GM21529 (cell line): ENCODE results near the gene MTOR.
A peak's percentile ranks its signal among the peaks of the same experiment; 100 is the strongest.
"Not testable (repeated sequence)": the region's sequence is repeated elsewhere in the genome, so short reads cannot be mapped to it uniquely, and the experiment has no call there.

Source experiments
- ATAC-seq: cut with Tn5 transposase; IDR thresholded peaks from one replicate; pipeline ENCODE4 v1.9.1; 2021; ENCODE audit not compliant: unreplicated experiment

Gene MTOR

GRCh38 chr1:11280719-11281376 lies 18.5 kb upstream of the MTOR start:
- peak; percentile 58 for ATAC-seq

GRCh38 chr1:11279630-11280029 lies 17.3 kb upstream of the MTOR start:
- ATAC-seq, result no peak

GRCh38 chr1:11279152-11279551 lies 16.8 kb upstream of the MTOR start:
- no peak for ATAC-seq

- peak; percentile 53 for ATAC-seq
Measured at GRCh38 chr1:11273595-11274234, 11.4 kb upstream of the MTOR start.

GRCh38 chr1:11272832-11273594 lies 10.7 kb upstream of the MTOR start, which contains the start of gene UBIAD1:
Gene UBIAD1, plus strand, starts transcription at chr1:11273198. Its CDS starts 334 bp downstream, at chr1:11273532.
- peak; percentile 78 for ATAC-seq

GRCh38 chr1:11272544-11272831 lies 10.1 kb upstream of the MTOR start:
- no peak for ATAC-seq

GRCh38 chr1:11267350-11268337 lies 5.3 kb upstream of the MTOR start:
- not testable (repeated sequence) for ATAC-seq

- ATAC-seq, result no peak
Measured at GRCh38 chr1:11266268-11267074, 4.1 kb upstream of the MTOR start.

- no peak for ATAC-seq
Measured at GRCh38 chr1:11256299-11256698, 6.1 kb downstream of the MTOR start.

GRCh38 chr1:11253226-11253625 lies 9.1 kb downstream of the MTOR start:
- no peak for ATAC-seq

GRCh38 chr1:11252538-11252937 lies 9.8 kb downstream of the MTOR start:
- ATAC-seq, result no peak

- ATAC-seq, result no peak
Measured at GRCh38 chr1:11248169-11248568, 14.2 kb downstream of the MTOR start.

- ATAC-seq, result no peak
Measured at GRCh38 chr1:11245904-11246719, 16.2 kb downstream of the MTOR start.

GRCh38 chr1:11245248-11245647 lies 17.1 kb downstream of the MTOR start:
- no peak for ATAC-seq

GRCh38 chr1:11238311-11238710 lies 24.0 kb downstream of the MTOR start:
- ATAC-seq, result no peak

- no peak for ATAC-seq
Measured at GRCh38 chr1:11237356-11237755, 25.0 kb downstream of the MTOR start.

- no peak for ATAC-seq
Measured at GRCh38 chr1:11233208-11233607, 29.1 kb downstream of the MTOR start.

GRCh38 chr1:11229203-11229602 lies 33.1 kb downstream of the MTOR start:
- ATAC-seq, result no peak
